SK-N-MC (cell line): Measurements from ENCODE around the gene OBSCN.

Experiments
- EZH2 ChIP-seq: fragments of 200-600 bp; sonication (generic); IDR thresholded peaks from one replicate; pipeline ENCODE4 v1.6.1; 2017; ENCODE audit warnings: antibody characterized with exemption
- FOXP2 ChIP-seq: optimal IDR thresholded peaks from 2 replicates; pipeline ENCODE3; 2011; ENCODE audit warnings: mild to moderate bottlenecking, moderate library complexity; ENCODE audit not compliant: insufficient read depth; ENCODE audit errors: extremely low read length, control extremely low read depth
- POLR2AphosphoS5 ChIP-seq: IDR thresholded peaks from 2 replicates; pipeline ENCODE4 v1.6.1; 2012; ENCODE audit warnings: mild to moderate bottlenecking, low read depth, low read length, borderline replicate concordance

DNA sequence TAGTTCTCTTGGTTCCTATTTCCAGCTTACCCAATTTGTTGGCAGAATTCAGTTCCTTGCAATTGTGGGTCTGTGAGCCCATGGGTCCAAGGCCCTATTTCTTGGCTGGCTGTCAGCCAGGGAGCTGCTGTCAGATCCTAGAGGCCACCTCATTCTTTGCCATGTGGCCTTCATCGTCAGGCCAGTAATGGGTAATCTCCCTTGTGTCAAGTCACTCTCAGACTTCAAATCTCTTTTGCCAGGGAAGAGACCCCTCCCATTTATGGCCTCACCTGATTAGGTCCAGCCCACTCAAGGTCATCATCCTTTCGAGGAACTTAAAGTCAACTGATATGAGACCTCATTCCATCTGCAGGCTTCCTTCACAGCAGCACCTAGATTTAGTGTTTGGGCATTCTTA is 17.9 kb downstream of the OBSCN start:
- TF ChIP-seq POLR2AphosphoS5: no peak
- TF ChIP-seq EZH2: no peak
- no peak for TF ChIP-seq FOXP2
